Hippocampal formation (tissue), 2 donors: ENCODE data around the gene CALCOCO1.
"Not testable (repeated sequence)": the region's sequence is repeated elsewhere in the genome, so short reads cannot be mapped to it uniquely, and the experiment has no call there.

Source experiments
- DNase-seq, 2 donors: peaks; one replicate each; lab custom pipeline; 2025; lab: John Stamatoyannopoulos, UW

Gene CALCOCO1

GRCh38 chr12:53698948-53699677 lies 28.1 kb downstream of the CALCOCO1 start:
- no peak for DNase-seq

- DNase-seq = no peak
Measured at GRCh38 chr12:53696655-53697331, 30.5 kb downstream of the CALCOCO1 start.

GRCh38 chr12:53696285-53696654 lies 31.0 kb downstream of the CALCOCO1 start:
- peak; percentile 60 to 91 for DNase-seq

GRCh38 chr12:53695152-53696145 lies 31.8 kb downstream of the CALCOCO1 start:
- no peak for DNase-seq

GRCh38 chr12:53694756-53695151 lies 32.5 kb downstream of the CALCOCO1 start:
- DNase-seq = no peak

- no peak for DNase-seq
Measured at GRCh38 chr12:53688134-53688533, 39.1 kb downstream of the CALCOCO1 start.

- no peak for DNase-seq
Measured at GRCh38 chr12:53686436-53686835, 40.8 kb downstream of the CALCOCO1 start.

- DNase-seq = no peak
Measured at GRCh38 chr12:53684654-53685220, 42.5 kb downstream of the CALCOCO1 start.

GRCh38 chr12:53683983-53684382 lies 43.3 kb downstream of the CALCOCO1 start:
- DNase-seq = no peak

- DNase-seq = no peak
Measured at GRCh38 chr12:53683494-53683893, 43.8 kb downstream of the CALCOCO1 start.

- not testable (repeated sequence) for DNase-seq
Measured at GRCh38 chr12:53680061-53680460, 47.2 kb downstream of the CALCOCO1 start.

- DNase-seq = peak; percentile 48 to 63
Measured at GRCh38 chr12:53677800-53678148, 49.5 kb downstream of the CALCOCO1 start.

GRCh38 chr12:53677016-53677799 lies 50.0 kb downstream of the CALCOCO1 start:
- DNase-seq = peak; percentile 49 to 66

- DNase-seq = peak; percentile 54 to 66
Measured at GRCh38 chr12:53676656-53677015, 50.6 kb downstream of the CALCOCO1 start.

GRCh38 chr12:53675701-53676607 lies 51.3 kb downstream of the CALCOCO1 start, which contains the start of gene ATP5MC2:
Gene ATP5MC2, minus strand, starts transcription at chr12:53676083. Its CDS starts 3,469 bp downstream, at chr12:53672614.
- peak; percentile 99 for DNase-seq

GRCh38 chr12:53674977-53675700 lies 52.1 kb downstream of the CALCOCO1 start:
- no peak for DNase-seq

- DNase-seq = no peak
Measured at GRCh38 chr12:53670971-53671370, 56.3 kb downstream of the CALCOCO1 start.

GRCh38 chr12:53670308-53670707 lies 56.9 kb downstream of the CALCOCO1 start:
- no peak for DNase-seq

- no peak for DNase-seq
Measured at GRCh38 chr12:53667080-53667479, 60.2 kb downstream of the CALCOCO1 start.
